Psoas muscle (tissue), 8 donors: ENCODE measurements around the gene CAPN7. TPM values are rescaled to one million over a fixed set of nuclear protein-coding genes. Genes with fewer than 3 reads are reported as not detected.
A peak's percentile ranks its signal among the peaks of the same experiment; 100 is the strongest.

Experiments used
- ATAC-seq, 4 donors: fragments of 200-7000 bp; cut with Tn5 transposase; one replicate each; pipeline ENCODE4 v1.9.1; 2020; ENCODE audit warnings: moderate library complexity in 3 of 4, mild to moderate bottlenecking in 2 of 4
- DNase-seq, 2 donors: peaks; one replicate each; pipeline ENCODE4 v3.0.0-alpha.2; 2020
- H3K27ac ChIP-seq: fragments of 200-600 bp; one replicate; pipeline ENCODE4 v1.8.0; 2022
- H3K27me3 ChIP-seq, 3 donors: fragments of 200-600 bp in 1 of 3; one replicate each; pipeline versions ENCODE4 v1.6.1 to v1.8.0; 2013 to 2022; ENCODE audit warnings: low read length in 2 of 3, mild to moderate bottlenecking in 2 of 3, moderate library complexity in 1 of 3; ENCODE audit not compliant: insufficient read depth in 3 of 3
- H3K36me3 ChIP-seq, 2 donors: fragments of 200-600 bp in 1 of 2; one replicate each; pipeline versions ENCODE4 v1.6.1 to v1.8.0; 2013 to 2022; ENCODE audit warnings: low read depth in 1 of 2, mild to moderate bottlenecking in 1 of 2, moderate library complexity in 1 of 2; ENCODE audit not compliant: insufficient read depth in 1 of 2
- H3K4me1 ChIP-seq: fragments of 200-600 bp; one replicate; pipeline ENCODE4 v1.8.0; 2022
- H3K4me3 ChIP-seq: fragments of 200-600 bp; one replicate; pipeline ENCODE4 v1.8.0; 2022; ENCODE audit warnings: mild to moderate bottlenecking
- H3K9me3 ChIP-seq: fragments of 200-600 bp; one replicate; pipeline ENCODE4 v1.8.0; 2022
- WGBS, 3 donors: extraction: QIAGEN DNeasy Blood & Tissue Kit; methylation state at CpG; one replicate each; pipeline versions ENCODE4 v1.1.6 to v1.1.7; 2013; 5-methylcytosine and 5-hydroxymethylcytosine counted together
- intact Hi-C, 2 donors: fragments of 100-400 bp; cut with DNase I; formaldehyde crosslinking; loops; one replicate each; pipeline versions ENCODE4 v1.11.0 to v1.14.2; 2022
- polyA plus RNA-seq, 3 donors: library from polyadenylated mRNA; stranded (reverse); fragments of 200-250 nt; gene quantifications; one replicate each; pipeline ENCODE4 v1.2.3, GENCODE V29; 2013
- total RNA-seq, 4 donors: library from RNA; stranded (reverse); fragmentation: NEBNext Ultra II Directional in 2 of 4; extraction: Animal tissue kit (Norgen Biotek cat#: 25700) in 2 of 4; gene quantifications; one replicate each; pipeline versions ENCODE4 v1.2.1 to v1.2.4, GENCODE V29; 2021 to 2023
- TF ChIP-seq, protein P1 (sequence below): fragments of 200-600 bp; IDR thresholded peaks from one replicate; pipeline ENCODE4 v1.8.0; 2022; ENCODE audit warnings: antibody characterized with exemption
- donor health status: healthy with polysubstance abuse.
- donor health status: DM: no; HTN: no; CAD: no; lungs with moderate emphysema.
- donor health status: Bipolar disorder and iron deficiency.
- donor health status: healthy.
- donor health status: DM: yes; HTN: yes; CAD: no.
- donor health status: DM: no; HTN: no; CAD: no.
- donor health status: DM: no; HTN: no; CAD: no.
- donor health status: DM: yes; HTN: yes; CAD: no.

The CAPN7 gene
- total and polyA plus RNA-seq, 7 donors: 15.2 to 42.7 (median 26.8) TPM

DNA sequence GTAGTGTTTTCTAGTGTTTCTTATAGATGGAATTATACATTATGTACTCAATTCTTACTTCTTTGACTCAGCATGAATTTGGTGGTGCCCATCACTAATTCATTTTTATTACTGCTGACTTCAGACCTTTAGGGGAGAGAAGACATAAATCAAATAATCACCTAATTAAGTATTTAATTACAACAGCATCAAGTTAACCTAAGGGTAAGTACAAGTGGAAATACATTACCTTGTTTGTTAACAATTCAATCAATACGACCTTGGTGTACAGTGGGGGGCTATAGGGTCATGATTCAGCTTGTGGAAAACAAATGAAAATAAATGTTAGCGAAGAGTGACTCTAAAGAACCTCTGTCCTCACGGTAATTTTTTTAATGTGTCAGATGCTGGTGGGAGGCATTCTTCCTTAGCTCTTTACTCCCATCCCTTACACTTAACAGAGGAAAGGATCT, 538 bp upstream of the CAPN7 start:
- ATAC-seq (no peak), DNase-seq (no peak)
- H3K4me1 ChIP-seq: peaks cover 15% of the 10 kb centered on the region
- TF ChIP-seq, protein P1, sequence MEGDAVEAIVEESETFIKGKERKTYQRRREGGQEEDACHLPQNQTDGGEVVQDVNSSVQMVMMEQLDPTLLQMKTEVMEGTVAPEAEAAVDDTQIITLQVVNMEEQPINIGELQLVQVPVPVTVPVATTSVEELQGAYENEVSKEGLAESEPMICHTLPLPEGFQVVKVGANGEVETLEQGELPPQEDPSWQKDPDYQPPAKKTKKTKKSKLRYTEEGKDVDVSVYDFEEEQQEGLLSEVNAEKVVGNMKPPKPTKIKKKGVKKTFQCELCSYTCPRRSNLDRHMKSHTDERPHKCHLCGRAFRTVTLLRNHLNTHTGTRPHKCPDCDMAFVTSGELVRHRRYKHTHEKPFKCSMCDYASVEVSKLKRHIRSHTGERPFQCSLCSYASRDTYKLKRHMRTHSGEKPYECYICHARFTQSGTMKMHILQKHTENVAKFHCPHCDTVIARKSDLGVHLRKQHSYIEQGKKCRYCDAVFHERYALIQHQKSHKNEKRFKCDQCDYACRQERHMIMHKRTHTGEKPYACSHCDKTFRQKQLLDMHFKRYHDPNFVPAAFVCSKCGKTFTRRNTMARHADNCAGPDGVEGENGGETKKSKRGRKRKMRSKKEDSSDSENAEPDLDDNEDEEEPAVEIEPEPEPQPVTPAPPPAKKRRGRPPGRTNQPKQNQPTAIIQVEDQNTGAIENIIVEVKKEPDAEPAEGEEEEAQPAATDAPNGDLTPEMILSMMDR: no peak
- H3K4me3 ChIP-seq: peak overlapping the region; percentile 91
- H3K9me3 ChIP-seq: no peaks in the 10 kb centered on the region
- H3K27me3 ChIP-seq: no peaks in the 10 kb centered on the region
- WGBS, 3 donors: 5 to 10% (median 9%) methylated on average over 3 of the region's 3 CpGs
- peaks cover 0 to 17% of the 10 kb centered on the region in 2 donors for H3K36me3 ChIP-seq
- intact Hi-C loops: loop anchor here (10.0 kb wide), 3 partner anchors 281 to 1039 kb away; no protein-coding TSS in a partner anchor
- H3K27ac ChIP-seq: peak overlapping the region; percentile 99

DNA sequence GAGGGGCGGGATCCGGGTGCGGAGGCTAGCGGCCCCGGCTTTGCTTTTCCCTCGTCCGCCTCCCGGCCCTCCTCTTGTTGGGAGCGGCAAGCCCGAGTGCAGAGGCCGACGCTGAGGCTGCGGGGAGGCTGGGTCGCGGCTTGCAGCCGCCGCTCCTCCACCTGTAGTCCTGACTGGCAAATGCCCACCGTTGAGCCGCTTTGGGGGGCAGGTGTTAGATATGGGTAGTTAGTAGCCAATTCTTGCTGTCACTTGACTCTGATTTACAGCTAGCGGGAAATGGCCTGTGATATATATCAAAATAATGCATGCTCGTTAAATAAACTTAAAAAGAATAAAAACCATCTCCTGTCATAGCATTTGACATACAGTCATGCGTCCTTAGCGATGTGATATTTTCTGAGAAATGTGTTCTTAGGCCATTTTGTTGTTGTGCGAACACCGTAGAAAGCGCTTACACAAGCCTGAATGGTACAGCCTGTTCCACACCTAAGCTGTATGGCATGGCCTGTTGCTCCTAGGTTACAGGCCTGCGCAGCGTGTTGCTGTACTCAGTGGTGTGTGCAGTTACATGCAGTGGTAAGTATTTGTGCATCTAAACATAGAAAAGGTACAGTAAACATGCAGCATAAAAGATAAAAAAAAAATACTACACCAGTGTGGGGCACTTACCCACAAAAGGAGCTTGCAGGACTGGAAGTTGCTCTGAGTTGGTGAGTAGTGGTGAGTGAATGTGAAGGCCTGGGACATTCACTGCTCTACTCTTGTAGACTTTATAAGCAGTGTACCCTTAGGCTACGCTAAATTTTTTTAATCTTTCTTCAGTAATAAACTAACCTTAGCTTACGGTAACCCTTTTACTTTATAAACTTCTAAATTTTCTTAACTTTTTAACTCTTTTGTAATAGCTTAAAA, 873 bp downstream of the CAPN7 start:
- H3K36me3 ChIP-seq: peaks cover 0 to 30% of the 10 kb centered on the region in 2 donors
- 2 to 5% (median 2%) methylated on average over 30 of the region's 30 CpGs for WGBS, 3 donors
- intact Hi-C loops: loop anchor here (10.0 kb wide), 3 partner anchors 282 to 1038 kb away; no protein-coding TSS in a partner anchor
- H3K9me3 ChIP-seq: no peaks in the 10 kb centered on the region
- ATAC-seq: peak; percentile 57 to 84 (median 68)
- DNase-seq: peak; percentile 19 to 75
- peaks cover 15% of the 10 kb centered on the region for H3K4me1 ChIP-seq
- TF ChIP-seq, protein P1: no peak
- H3K4me3 ChIP-seq: peak overlapping the region; percentile 91
- no peaks in the 10 kb centered on the region for H3K27me3 ChIP-seq
- H3K27ac ChIP-seq: peak overlapping the region; percentile 99

DNA sequence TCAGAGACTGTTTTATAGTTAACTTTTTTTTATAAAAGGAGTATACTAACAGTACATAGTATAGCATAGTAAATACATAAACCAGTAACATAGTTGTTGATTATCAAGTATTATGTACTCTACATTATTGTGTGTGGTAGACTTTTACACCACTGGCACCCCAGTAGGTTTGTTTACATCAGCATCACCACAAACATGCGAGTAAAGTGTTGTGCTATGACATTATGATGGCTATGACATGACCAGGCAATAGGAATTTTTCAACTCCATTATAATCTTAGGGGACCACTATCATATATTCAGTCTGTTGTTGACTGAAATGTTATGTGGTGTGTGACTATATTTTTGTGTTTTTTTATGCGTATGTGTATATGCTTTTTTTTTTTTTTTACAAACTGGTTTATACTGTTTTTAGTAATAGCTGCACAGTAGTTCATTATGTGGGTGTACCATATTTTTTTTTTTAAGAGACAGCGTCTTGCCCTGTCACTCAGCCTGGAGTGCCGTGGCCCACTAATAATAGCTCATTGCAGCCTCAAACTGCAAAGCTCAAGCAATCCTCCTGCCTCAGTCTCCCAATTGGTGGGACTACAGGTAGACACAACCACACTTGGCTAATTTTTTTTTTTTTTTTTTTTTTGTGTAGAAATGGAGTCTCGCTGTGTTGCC, 1.9 kb downstream of the CAPN7 start:
- intact Hi-C loops: loop anchor here (10.0 kb wide), 3 partner anchors 283 to 1037 kb away; no protein-coding TSS in a partner anchor
- H3K4me3 ChIP-seq: peak overlapping the region; percentile 91

DNA sequence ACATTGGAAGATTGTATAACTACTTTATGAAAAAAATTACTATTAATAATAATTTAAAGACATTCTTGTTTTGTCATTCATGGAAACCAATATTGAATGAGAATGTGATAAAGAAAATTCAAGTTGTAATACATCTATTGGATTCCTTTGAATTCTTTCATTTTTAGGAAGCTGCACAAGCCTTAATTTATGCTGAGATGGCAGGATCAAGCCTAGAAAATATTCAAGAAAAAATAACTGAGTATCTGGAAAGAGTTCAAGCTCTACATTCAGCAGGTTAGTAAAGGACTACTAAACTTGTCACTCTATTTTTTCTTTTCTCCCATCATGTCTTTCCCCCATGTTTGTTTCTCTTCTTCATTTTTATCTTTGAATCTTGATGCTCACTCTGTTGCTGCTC, 5.9 kb downstream of the CAPN7 start:
- ATAC-seq (no peak), DNase-seq (no peak)
- Histone ChIP-seq H3K27me3 (no peaks in the 10 kb centered on the region), H3K4me3 (no peak overlapping the region), H3K4me1 (peaks cover 26% of the 10 kb centered on the region), H3K27ac (no peak overlapping the region), H3K36me3 (peaks cover 0 to 79% of the 10 kb centered on the region in 2 donors), H3K9me3 (no peaks in the 10 kb centered on the region)
- intact Hi-C loops: loop anchor here in 1 of 2 donors (5.0 kb wide), 1 partner anchor 40 kb away; no protein-coding TSS in a partner anchor
- TF ChIP-seq, protein P1: no peak

More for the DNA sequence above, 1.9 kb downstream of the CAPN7 start:
- no peaks in the 10 kb centered on the region for H3K9me3 ChIP-seq
- no peaks in the 10 kb centered on the region for H3K27me3 ChIP-seq
- H3K36me3 ChIP-seq: peaks cover 0 to 41% of the 10 kb centered on the region in 2 donors
- WGBS, 3 donors: 60 to 68% (median 63%) methylated on average over 5 of the region's 5 CpGs
- peak overlapping the region; percentile 99 for H3K27ac ChIP-seq
- ATAC-seq (no peak), DNase-seq (no peak)
- H3K4me1 ChIP-seq: peaks cover 15% of the 10 kb centered on the region
- TF ChIP-seq, protein P1: no peak
